GM18951 (cell line): ENCODE results near the gene B4GALT3.

Experiments used
- POLR2A ChIP-seq: IDR thresholded peaks from 4 replicates; pipeline ENCODE4 v1.6.1; 2011; ENCODE audit warnings: mild to moderate bottlenecking; ENCODE audit not compliant: insufficient read length, insufficient read depth; ENCODE audit errors: extremely low read depth
- in situ Hi-C: fragments of 300-500 bp; cut with MboI; formaldehyde crosslinking; loops from one replicate; pipeline ENCODE4 v1.12.0; 2022; ENCODE audit warnings: low sequenced_read_pairs, mixed read lengths, inconsistent platforms; ENCODE audit not compliant: unreplicated experiment

B4GALT3 gene

DNA sequence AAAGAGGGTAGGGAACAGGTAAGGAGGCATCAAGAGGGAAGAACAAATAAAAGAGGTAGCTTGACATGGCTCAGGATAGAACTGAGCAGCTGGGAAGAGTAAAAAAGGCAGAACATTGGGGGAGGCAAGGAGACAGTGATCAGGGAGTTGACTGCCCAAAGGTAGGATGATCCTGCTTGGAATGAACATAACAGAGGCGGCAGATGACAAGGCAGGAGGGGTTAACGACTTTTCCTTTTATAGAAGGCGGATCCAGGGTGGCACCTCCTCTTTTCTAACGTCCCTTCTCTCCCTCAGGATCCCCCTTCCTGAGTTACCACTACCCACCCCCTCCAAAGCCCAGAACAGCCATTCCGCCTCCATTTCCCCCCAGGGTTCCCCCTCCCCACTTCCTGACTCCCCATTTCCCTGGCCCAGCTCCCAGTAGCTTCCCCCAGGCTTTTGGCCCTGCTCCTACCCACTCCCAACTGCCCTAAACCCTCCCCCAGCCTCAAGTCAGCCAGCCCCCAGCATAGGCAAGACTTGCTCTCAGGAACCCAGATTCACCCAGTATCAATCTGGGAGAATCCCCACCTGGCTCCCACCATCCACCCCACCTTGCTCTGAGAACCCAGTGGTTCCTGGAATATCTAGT, 22.3 kb upstream of the B4GALT3 start:
- in situ Hi-C loops: no loop called here

GRCh38 chr1:161198897-161199431, 21.7 kb upstream of the B4GALT3 start, which contains the start of gene ADAMTS4:
Gene ADAMTS4 (minus strand): TSS chr1:161199054. CDS start chr1:161198627, 427 bp downstream.
- in situ Hi-C loops: no loop called here

More for the DNA sequence above, 22.3 kb upstream of the B4GALT3 start:
- TF ChIP-seq POLR2A: no peak

DNA sequence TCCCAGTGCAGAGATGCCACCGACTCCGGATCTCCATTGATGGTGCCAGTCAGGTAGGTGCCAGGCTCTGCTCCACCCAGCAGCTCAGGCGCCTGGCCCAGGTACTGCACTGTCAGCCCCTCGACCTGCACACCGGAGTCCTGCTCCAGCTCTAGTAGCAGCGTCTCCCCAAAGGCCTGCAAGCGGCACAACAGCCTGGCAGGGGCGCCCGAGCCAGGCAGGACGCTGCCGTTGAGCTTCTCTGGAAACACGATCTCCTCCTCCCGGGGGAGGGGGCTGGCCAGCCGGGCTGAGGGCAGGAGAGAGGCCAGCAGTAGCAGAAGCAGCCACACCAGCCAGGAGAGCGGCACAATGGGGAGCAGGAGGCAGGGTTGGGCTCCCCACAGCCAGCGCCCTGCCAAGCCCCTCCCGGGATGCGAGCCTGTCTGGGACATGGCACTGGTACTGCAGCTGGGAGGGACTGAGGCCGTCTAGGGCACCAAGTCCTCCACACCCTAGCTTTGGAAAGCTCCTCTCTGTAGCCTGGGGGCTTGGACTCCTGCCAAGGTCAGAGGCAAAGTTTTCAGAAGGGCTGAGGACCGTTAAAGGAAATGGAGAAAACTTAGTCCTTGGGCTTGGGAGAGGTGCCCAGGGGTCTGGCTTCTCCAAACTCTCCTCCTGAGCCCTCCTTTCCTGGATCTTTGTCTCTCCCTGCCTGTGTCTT, 21.0 kb upstream of the B4GALT3 start:
- in situ Hi-C loops: no loop called here
- no peak for TF ChIP-seq POLR2A

More at GRCh38 chr1:161198897-161199431, 21.7 kb upstream of the B4GALT3 start, which contains the start of gene ADAMTS4:
- TF ChIP-seq POLR2A: no peak

GRCh38 chr1:161197560-161198193, 20.4 kb upstream of the B4GALT3 start:
- no peak for TF ChIP-seq POLR2A
- in situ Hi-C loops: no loop called here

GRCh38 chr1:161196521-161197451, 19.5 kb upstream of the B4GALT3 start:
- TF ChIP-seq POLR2A: no peak
- in situ Hi-C loops: no loop called here

- no peak for TF ChIP-seq POLR2A
- in situ Hi-C loops: no loop called here
Observed at GRCh38 chr1:161196111-161196510, 18.8 kb upstream of the B4GALT3 start.

- in situ Hi-C loops: no loop called here
- no peak for TF ChIP-seq POLR2A
Observed at GRCh38 chr1:161195171-161195570, 17.9 kb upstream of the B4GALT3 start.

- in situ Hi-C loops: no loop called here
- no peak for TF ChIP-seq POLR2A
Observed at GRCh38 chr1:161193561-161194235, 16.4 kb upstream of the B4GALT3 start.

GRCh38 chr1:161192476-161193465, 15.5 kb upstream of the B4GALT3 start:
- no peak for TF ChIP-seq POLR2A
- in situ Hi-C loops: no loop called here

DNA sequence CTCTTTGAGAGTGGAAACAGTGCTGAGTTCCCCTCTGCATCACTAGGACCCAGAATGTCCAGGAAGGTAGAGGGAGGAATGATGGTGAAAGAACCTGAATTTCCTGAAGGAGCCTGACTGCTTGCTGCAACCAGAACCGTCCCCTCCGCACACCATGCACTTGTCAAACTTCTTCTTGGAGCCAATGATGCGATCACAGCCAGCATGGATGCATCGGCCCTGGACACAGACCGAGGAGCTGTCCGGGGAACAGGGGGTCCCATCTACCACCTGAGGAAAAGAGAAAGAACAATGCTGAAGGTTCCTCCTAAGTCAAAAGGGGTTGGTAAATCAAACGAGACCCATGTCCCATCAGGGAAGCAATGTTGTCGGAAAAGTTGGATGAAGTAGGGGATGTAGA, 14.7 kb upstream of the B4GALT3 start:
- in situ Hi-C loops: no loop called here
- TF ChIP-seq POLR2A: no peak

- TF ChIP-seq POLR2A: no peak
- in situ Hi-C loops: no loop called here
Observed at GRCh38 chr1:161190962-161191521, 13.7 kb upstream of the B4GALT3 start.
